Measurements from ENCODE around the gene WDR70.

The WDR70 gene

GRCh38 chr5:37742111-37742510 is 363.0 kb downstream of the WDR70 start:
- no peak for TF ChIP-seq CTCF (IDR thresholded peaks at IDR 0.05)
- H3K36me3 ChIP-seq = peaks cover 0 to 13% (median 6%) of the 10 kb centered on the region in 3 donors
- H3K27ac ChIP-seq = no peak overlapping the region
- intact Hi-C loops (cut with DNase I; ENCODE audit: low total_unique reads) = no loop called here
- no peak for DNase-seq
- H3K9me3 ChIP-seq = no peaks in the 10 kb centered on the region
- H3K27me3 ChIP-seq = no peaks in the 10 kb centered on the region
- H3K4me1 ChIP-seq = peaks cover 0 to 46% (median 20%) of the 10 kb centered on the region in 4 donors
- H3K4me3 ChIP-seq = no peak overlapping the region

GRCh38 chr5:37751227-37751626 is 372.1 kb downstream of the WDR70 start:
- Histone ChIP-seq H3K27ac (no peak overlapping the region), H3K4me1 (no peaks in the 10 kb centered on the region), H3K36me3 (peaks cover 4 to 24% (median 10%) of the 10 kb centered on the region in 3 donors), H3K27me3 (no peaks in the 10 kb centered on the region), H3K4me3 (no peak overlapping the region), H3K9me3 (peaks cover 0 to 9% (median 0%) of the 10 kb centered on the region in 3 donors)
- intact Hi-C loops (cut with DNase I; ENCODE audit: low total_unique reads) = no loop called here
- TF ChIP-seq CTCF (IDR thresholded peaks at IDR 0.05) = no peak
- no peak for DNase-seq

- H3K27ac ChIP-seq = no peak overlapping the region
- no peak for TF ChIP-seq CTCF (IDR thresholded peaks at IDR 0.05)
- H3K36me3 ChIP-seq = peaks cover 4 to 24% (median 10%) of the 10 kb centered on the region in 3 donors
- H3K27me3 ChIP-seq = no peaks in the 10 kb centered on the region
- peaks cover 0 to 9% (median 3%) of the 10 kb centered on the region in 3 donors for H3K9me3 ChIP-seq
- no peak for DNase-seq
- intact Hi-C loops (cut with DNase I; ENCODE audit: low total_unique reads) = no loop called here
- H3K4me1 ChIP-seq = no peaks in the 10 kb centered on the region
- H3K4me3 ChIP-seq = no peak overlapping the region
Measured at GRCh38 chr5:37754976-37755375, 375.9 kb downstream of the WDR70 start.

GRCh38 chr5:37755581-37755980 is 376.5 kb downstream of the WDR70 start:
- no peaks in the 10 kb centered on the region for H3K4me1 ChIP-seq
- no peak overlapping the region for H3K27ac ChIP-seq
- H3K9me3 ChIP-seq = peaks cover 0 to 9% (median 3%) of the 10 kb centered on the region in 3 donors
- intact Hi-C loops (cut with DNase I; ENCODE audit: low total_unique reads) = no loop called here
- H3K27me3 ChIP-seq = no peaks in the 10 kb centered on the region
- H3K4me3 ChIP-seq = no peak overlapping the region
- no peak for TF ChIP-seq CTCF (IDR thresholded peaks at IDR 0.05)
- DNase-seq = no peak
- peaks cover 4 to 24% (median 10%) of the 10 kb centered on the region in 3 donors for H3K36me3 ChIP-seq

GRCh38 chr5:37756248-37756647 is 377.1 kb downstream of the WDR70 start:
- Histone ChIP-seq H3K4me1 (no peaks in the 10 kb centered on the region), H3K27ac (no peak overlapping the region), H3K9me3 (peaks cover 0 to 9% (median 3%) of the 10 kb centered on the region in 3 donors), H3K36me3 (peaks cover 4 to 24% (median 10%) of the 10 kb centered on the region in 3 donors), H3K4me3 (no peak overlapping the region), H3K27me3 (no peaks in the 10 kb centered on the region)
- TF ChIP-seq CTCF (IDR thresholded peaks at IDR 0.05) = no peak
- no peak for DNase-seq
- intact Hi-C loops (cut with DNase I; ENCODE audit: low total_unique reads) = no loop called here
